Mammary epithelial cell (primary cell): Measurements from ENCODE around the gene GRIN2C.

ENCODE experiments used
- CTCF ChIP-seq, 2 donors: IDR thresholded peaks in 1 of 2; conservative IDR thresholded peaks in 1 of 2; 2 replicates each; pipeline ENCODE4 v1.5.1; 2011 to 2012; ENCODE audit warnings: inconsistent platforms in 2 of 2, low read length in 2 of 2, mild to moderate bottlenecking in 2 of 2, control low read depth in 1 of 2, low read depth in 1 of 2; ENCODE audit not compliant: insufficient read depth in 1 of 2; ENCODE audit errors: extremely low read depth in 1 of 2
- EZH2 ChIP-seq: IDR thresholded peaks from 2 replicates; pipeline ENCODE4 v1.6.1; 2012; ENCODE audit warnings: low read length, inconsistent platforms, borderline replicate concordance

- TF ChIP-seq CTCF (conservative IDR thresholded peaks at IDR 0.05 in 1 of 2, IDR thresholded peaks at IDR 0.05 in 1 of 2; ENCODE audit: extremely low read depth in 1 of 2, insufficient read depth in 1 of 2, low read depth in 1 of 2, low read length in 2 of 2) (no peak), EZH2 (no peak)
Measured at GRCh38 chr17:74892013-74892841, 32.5 kb upstream of the GRIN2C start.
